MV-4-11 (cell line): ENCODE results near the gene UBXN10.

Source experiments
- DNase-seq: peaks from one replicate; lab custom pipeline; 2025; lab: John Stamatoyannopoulos, UW

UBXN10 gene

DNA sequence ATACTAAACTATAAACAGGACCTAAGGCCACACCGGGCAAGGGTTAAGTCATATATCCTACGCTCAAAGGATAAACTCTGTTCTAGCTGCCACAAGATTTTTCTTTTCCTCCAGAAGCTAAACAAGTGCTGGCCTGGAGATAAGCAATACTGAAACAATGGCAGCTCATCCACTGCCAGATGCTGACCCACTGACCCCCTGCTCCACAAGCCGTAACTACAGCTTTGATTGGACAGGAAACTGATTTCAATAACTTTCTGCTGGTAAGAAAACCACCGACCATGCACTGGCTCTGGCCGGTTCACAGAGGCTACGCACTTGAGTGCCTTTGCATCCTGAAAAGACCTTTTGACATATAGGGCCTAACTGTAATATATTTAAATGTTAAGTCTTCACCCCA lies 51.8 kb downstream of the UBXN10 start:
- DNase-seq, result no peak

DNA sequence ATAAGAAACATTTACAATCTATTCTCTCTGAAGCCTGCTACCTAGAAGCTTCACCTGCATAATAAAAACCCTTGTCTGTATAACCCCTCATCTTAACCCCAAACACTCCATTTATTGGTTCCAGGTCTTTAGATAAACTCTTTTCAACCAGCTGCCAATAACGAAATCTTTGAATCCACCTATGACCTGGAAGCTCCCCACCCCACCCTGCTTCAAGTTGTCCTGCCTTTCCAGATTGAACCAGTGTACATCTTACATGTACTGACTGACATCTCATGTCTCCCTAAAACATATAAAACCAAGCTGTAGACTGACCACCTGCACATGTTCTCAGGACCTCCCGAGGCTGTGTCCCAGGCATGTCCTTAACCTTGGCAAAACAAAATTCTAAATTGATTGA lies 54.1 kb downstream of the UBXN10 start:
- DNase-seq, result no peak

DNA sequence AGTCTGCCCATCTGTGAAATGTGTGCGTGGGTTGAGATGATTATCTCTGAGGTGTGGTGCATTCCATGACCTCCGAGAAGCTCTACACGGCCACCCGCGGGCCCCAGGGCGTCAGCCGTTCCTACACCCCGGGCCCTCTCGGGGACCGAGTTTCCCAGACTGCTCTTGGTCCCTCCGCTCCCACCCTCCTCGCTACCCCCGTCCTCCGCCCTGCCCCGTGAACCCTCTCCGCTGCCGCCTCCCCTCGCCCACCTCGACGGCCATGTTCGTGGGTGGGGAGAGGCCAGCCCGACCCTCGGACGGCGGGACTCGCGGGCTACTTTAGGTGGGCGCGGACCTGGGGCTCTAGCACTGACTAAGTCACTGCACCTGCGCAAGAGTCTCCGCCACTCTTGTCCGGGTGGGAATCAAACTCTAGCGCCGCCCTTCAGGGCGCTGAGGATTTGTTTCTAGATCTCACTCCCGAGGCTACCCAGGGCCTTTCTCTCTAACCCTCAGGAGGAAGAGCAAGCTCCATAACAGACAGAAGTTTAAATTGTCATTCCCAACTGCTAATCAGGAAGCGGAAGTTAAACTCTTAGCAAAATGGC lies 57.1 kb downstream of the UBXN10 start:
- no peak for DNase-seq
